Right lobe of liver (tissue), 4 donors: ENCODE measurements around the gene SIL1.

Source experiments
- CTCF ChIP-seq, 4 donors: fragments of 200-600 bp in 3 of 4; fragments of 450-650 bp in 1 of 4; IDR thresholded peaks; one replicate each; pipeline versions ENCODE4 v1.5.1 to v1.8.0; 2016 to 2022; ENCODE audit warnings: antibody characterized with exemption in 4 of 4, mild to moderate bottlenecking in 2 of 4
- POLR2A ChIP-seq: fragments of 450-650 bp; IDR thresholded peaks from one replicate; pipeline ENCODE4 v1.6.1; 2017; ENCODE audit warnings: antibody characterized with exemption, mild to moderate bottlenecking
- donor health status: DM: no; HTN: no; CAD: no.
- donor health status: DM: no; HTN: no; CAD: no.
- donor health status: DM: no; HTN: yes; CAD: no.

GRCh38 chr5:139181835-139182452 lies 16.2 kb downstream of the SIL1 start:
- TF ChIP-seq CTCF (IDR thresholded peaks at IDR 0.05) (no peak), POLR2A (no peak)
